NCI-H1092 (cell line): ENCODE measurements around the gene SMAP1.
A peak's percentile ranks its signal among the peaks of the same experiment; 100 is the strongest.
"Not testable (repeated sequence)": the region's sequence is repeated elsewhere in the genome, so short reads cannot be mapped to it uniquely, and the experiment has no call there.

Source experiments
- DNase-seq: peaks from one replicate; lab custom pipeline; 2025; lab: John Stamatoyannopoulos, UW

Gene SMAP1

DNA sequence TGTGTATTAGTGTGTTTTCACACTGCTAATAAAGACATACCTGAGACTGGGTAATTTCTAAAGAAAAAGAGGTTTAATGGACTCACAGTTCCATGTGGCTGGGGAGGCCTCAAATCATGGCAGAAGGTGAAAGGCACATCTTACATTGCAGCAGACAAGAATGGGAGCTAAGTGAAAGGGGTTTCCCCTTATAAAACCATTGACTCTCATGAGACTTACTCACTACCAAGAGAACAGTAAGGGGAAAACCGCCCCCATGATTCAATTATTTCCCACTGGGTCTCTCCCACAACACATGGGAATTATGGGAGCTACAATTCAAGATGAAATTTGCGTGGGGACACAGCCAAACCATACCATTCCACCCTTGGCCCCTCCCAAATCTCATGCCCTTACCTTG lies 73.1 kb downstream of the SMAP1 start:
- not testable (repeated sequence) for DNase-seq

DNA sequence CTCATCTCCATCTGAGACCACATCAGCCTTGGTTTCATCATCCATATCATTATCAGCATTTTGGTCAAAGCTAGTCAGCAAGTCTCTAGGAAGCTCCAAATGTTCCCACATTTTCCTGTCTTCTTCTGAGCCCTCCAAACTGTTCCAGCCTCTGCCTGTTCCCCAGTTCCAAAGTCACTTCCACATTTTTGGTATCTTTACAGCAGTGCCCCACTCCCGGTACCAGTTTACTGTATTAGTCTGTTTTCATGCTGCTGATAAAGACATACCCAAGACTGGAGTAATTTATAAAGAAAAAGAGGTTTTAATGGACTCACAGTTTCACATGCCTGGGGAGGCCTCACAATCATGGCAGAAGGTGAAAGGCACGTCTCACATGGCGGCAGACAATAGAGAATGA lies 74.8 kb downstream of the SMAP1 start:
- not testable (repeated sequence) for DNase-seq

DNA sequence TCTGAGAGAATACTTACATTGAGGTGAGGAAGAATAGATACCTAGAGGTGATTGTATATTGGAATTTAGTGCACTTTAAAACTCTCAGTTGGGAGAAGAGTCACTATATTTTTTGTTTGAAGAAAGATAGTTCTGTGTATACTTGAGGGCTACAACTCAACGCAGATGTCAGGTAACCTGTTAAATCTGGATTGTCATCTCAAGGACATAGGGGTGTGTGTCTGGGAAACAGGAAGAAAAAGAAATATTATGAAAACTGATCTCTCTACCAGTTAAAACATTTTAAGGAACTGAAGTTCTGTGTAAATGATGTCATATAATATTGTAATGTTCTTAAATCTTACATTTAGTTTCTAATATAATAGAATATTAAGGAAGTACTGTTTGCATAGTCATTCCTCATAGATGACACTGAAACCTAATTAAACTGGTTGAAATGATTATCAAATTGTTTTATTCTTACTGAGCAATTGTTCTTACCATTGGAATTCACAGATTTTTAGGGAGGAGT lies 86.2 kb downstream of the SMAP1 start:
- no peak for DNase-seq

GRCh38 chr6:70758883-70759282 lies 91.2 kb downstream of the SMAP1 start:
- no peak for DNase-seq

- no peak for DNase-seq
Observed at GRCh38 chr6:70763754-70764510, 96.2 kb downstream of the SMAP1 start.

- no peak for DNase-seq
Observed at GRCh38 chr6:70764706-70765105, 97.0 kb downstream of the SMAP1 start.

DNA sequence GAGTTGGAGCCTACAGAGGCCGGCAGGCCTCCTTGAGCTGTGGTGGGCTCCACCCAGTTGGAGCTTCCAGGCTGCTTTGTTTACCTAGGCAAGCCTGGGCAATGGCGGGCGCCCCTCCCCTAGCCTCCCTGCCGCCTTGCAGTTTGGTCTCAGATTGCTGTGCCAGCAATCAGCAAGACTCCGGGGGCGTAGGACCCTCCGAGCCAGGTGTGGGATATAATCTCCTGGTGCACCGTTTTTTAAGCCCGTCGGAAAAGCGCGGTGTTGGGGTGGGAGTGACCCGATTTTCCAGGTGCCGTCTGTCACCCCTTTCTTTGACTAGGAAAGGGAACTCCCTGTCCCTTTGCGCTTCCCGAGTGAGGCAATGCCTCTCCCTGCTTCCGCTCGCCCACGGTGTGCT lies 103.7 kb downstream of the SMAP1 start:
- not testable (repeated sequence) for DNase-seq

GRCh38 chr6:70779934-70780333 lies 112.3 kb downstream of the SMAP1 start:
- no peak for DNase-seq

GRCh38 chr6:70790483-70791224 lies 123.0 kb downstream of the SMAP1 start:
- no peak for DNase-seq

GRCh38 chr6:70797625-70798024 lies 129.9 kb downstream of the SMAP1 start:
- no peak for DNase-seq

- no peak for DNase-seq
Observed at GRCh38 chr6:70806086-70806485, 138.4 kb downstream of the SMAP1 start.

- no peak for DNase-seq
Observed at GRCh38 chr6:70811788-70812187, 144.1 kb downstream of the SMAP1 start.

- no peak for DNase-seq
Observed at GRCh38 chr6:70813885-70814284, 146.2 kb downstream of the SMAP1 start.

DNA sequence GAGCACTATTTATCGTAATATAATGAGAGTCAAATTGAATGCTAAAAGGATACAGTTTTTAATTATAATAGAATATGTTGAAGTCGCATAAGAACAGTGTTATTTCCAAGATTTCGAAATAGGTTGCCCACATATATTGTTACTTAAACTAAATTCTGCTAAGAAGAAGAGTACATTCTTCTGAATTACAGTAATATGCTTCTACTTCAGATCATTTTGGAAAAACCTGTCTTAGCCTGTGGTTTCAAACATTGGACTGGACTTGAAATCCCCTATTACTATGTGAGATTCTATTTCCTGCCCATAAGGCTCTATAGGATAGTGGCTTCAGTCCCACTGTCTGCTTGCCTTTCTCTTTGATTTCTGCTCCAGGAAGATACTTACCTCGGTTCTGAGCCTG lies 152.0 kb downstream of the SMAP1 start:
- no peak for DNase-seq

GRCh38 chr6:70820778-70821177 lies 153.1 kb downstream of the SMAP1 start:
- DNase-seq: no peak

- DNase-seq: no peak
Observed at GRCh38 chr6:70821751-70822150, 154.1 kb downstream of the SMAP1 start.

DNA sequence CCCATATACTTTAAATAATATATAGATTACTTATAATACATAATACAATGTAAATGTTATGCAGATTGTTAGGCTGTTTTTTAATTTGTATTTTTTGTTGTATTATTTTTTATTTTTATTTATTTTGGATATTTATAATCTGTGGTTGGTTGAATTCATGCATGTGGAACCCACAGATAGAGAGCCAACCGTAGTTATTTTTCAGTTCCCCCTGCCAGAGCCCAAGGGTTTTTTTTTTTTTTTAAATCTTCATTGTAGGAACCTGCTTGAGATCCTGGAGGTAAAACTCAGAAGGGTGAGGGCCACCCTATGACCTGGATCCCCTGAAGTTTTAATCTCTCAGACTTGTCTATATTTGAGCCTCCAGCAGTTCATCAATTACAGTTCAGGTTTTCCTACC lies 156.0 kb downstream of the SMAP1 start:
- DNase-seq: no peak

GRCh38 chr6:70831427-70831826 lies 163.7 kb downstream of the SMAP1 start:
- no peak for DNase-seq

GRCh38 chr6:70834520-70834919 lies 166.8 kb downstream of the SMAP1 start:
- no peak for DNase-seq

DNA sequence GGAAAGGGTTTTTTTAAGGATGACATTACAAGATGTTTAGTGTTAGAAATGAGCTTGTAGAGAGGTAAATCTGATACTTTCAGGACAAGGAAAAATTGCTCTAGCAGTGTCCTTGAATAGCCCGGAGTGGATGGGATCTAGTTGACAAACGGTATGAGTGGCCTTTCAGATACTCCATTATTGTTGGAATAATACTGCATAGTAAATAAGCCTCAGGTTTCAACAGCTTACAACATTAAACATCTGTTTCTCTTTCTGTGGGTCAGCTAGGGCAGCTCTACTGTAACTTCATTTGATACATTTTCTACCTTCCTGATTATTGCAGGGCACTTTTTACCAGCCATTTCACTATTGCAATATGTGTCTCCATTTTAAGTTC lies 171.2 kb downstream of the SMAP1 start:
- peak; percentile 18 for DNase-seq

- DNase-seq: no peak
Observed at GRCh38 chr6:70839286-70840266, 171.9 kb downstream of the SMAP1 start.

DNA sequence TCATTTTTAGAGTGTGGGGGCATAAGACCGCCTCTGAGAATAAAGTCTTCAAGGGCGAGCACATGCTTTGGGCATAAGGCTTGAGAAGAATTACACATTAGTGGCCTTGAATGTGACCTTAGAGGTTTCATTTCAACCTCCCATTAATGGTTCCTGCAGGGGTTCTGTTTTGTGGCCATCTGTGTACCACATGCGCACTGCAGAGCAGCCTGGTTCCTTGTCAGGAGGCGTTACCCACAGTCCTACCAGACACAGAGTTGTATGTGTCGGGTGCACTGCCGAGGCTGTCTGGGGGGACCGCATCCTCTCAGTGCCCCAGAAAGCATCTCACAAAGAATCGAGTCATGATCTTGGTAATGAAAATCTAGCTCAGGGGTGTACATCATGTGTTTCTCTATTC lies 173.4 kb downstream of the SMAP1 start:
- no peak for DNase-seq
